SK-N-SH (cell line): Measurements from ENCODE around the gene SLC24A3. TPM values are rescaled to one million over a fixed set of nuclear protein-coding genes. Genes with fewer than 3 reads are reported as not detected.

Experiments used
- CTCF ChIA-PET: fragments of 300-600, 350-600 bp; formaldehyde crosslinking; extraction: SDS; loops from one replicate; lab custom pipeline; 2021; lab: Yijun Ruan, JAX
- POLR2A ChIA-PET: fragments of 350-600 bp; sonication (Branson Sonifier 250); formaldehyde crosslinking; extraction: SDS; loops from one replicate; lab custom pipeline; 2020; ENCODE audit warnings: antibody characterized with exemption, inconsistent platforms; lab: Yijun Ruan, JAX
- DNase-seq: peaks from one replicate; pipeline ENCODE4 v3.0.0; 2012
- H2AFZ ChIP-seq: fragments of 200-600 bp; sonication (generic); 2 replicates; pipeline ENCODE4 v1.8.1; 2016; ENCODE audit warnings: antibody characterized with exemption, mild to moderate bottlenecking, low read depth
- H3F3A ChIP-seq: fragments of 200-600 bp; sonication (generic); replicated peaks from 2 replicates; pipeline ENCODE3; 2016; ENCODE audit warnings: antibody characterized with exemption, mild to moderate bottlenecking; ENCODE audit not compliant: insufficient read depth
- H3K27ac ChIP-seq, 2 experiments: fragments of 200-500 bp in 1 of 2; fragments of 200-600 bp in 1 of 2; sonication (Bioruptor generic) in 1 of 2; sonication (generic), shearing (Covaris generic) in 1 of 2; 2 replicates each; pipeline versions ENCODE4 v1.5.1 to v1.6.1; 2014 to 2016; ENCODE audit warnings: low read depth in 2 of 2, inconsistent platforms in 1 of 2, low read length in 1 of 2, mild to moderate bottlenecking in 1 of 2, mixed read lengths in 1 of 2
- H3K27me3 ChIP-seq: fragments of 200-600 bp; sonication (generic), shearing (Covaris generic); 2 replicates; pipeline ENCODE4 v1.6.1; 2016; ENCODE audit warnings: mixed run types; ENCODE audit not compliant: insufficient read depth
- H3K36me3 ChIP-seq, 2 experiments: fragments of 200-500 bp in 1 of 2; fragments of 200-600 bp in 1 of 2; sonication (Bioruptor generic) in 1 of 2; sonication (generic) in 1 of 2; replicated peaks in 1 of 2; 2 replicates each; pipeline versions ENCODE3 to v1.5.1; 2014 to 2016; ENCODE audit warnings: low read length in 1 of 2, mild to moderate bottlenecking in 1 of 2; ENCODE audit not compliant: insufficient read depth in 2 of 2, control insufficient read depth in 1 of 2
- H3K4me1 ChIP-seq, 2 experiments: fragments of 200-500 bp in 1 of 2; fragments of 200-600 bp in 1 of 2; sonication (Bioruptor generic) in 1 of 2; sonication (generic), shearing (Covaris generic) in 1 of 2; 2 replicates each; pipeline versions ENCODE4 v1.5.1 to v1.6.1; 2014 to 2016; ENCODE audit warnings: low read depth in 1 of 2, low read length in 1 of 2, mixed run types in 1 of 2; ENCODE audit not compliant: insufficient read depth in 2 of 2, control insufficient read depth in 1 of 2
- H3K4me2 ChIP-seq: fragments of 200-600 bp; sonication (generic), shearing (Covaris generic); 2 replicates; pipeline ENCODE4 v1.6.1; 2017; ENCODE audit warnings: mixed run types
- H3K4me3 ChIP-seq, 2 experiments: fragments of 200-500 bp in 1 of 2; fragments of 200-600 bp in 1 of 2; sonication (Bioruptor generic) in 1 of 2; sonication (generic), shearing (Covaris generic) in 1 of 2; 2 replicates each; pipeline versions ENCODE4 v1.5.1 to v1.8.1; 2014 to 2016; ENCODE audit warnings: low read depth in 2 of 2, inconsistent platforms in 1 of 2, low read length in 1 of 2, mild to moderate bottlenecking in 1 of 2, mixed read lengths in 1 of 2, moderate library complexity in 1 of 2
- H3K79me2 ChIP-seq: fragments of 200-600 bp; sonication (generic); 2 replicates; pipeline ENCODE4 v1.8.1; 2017; ENCODE audit warnings: mild to moderate bottlenecking; ENCODE audit not compliant: insufficient read depth
- H3K9ac ChIP-seq: fragments of 200-600 bp; sonication (generic); 2 replicates; pipeline ENCODE4 v1.6.1; 2017; ENCODE audit warnings: mixed run types
- H3K9me2 ChIP-seq: fragments of 200-600 bp; sonication (generic); 2 replicates; pipeline ENCODE4 v1.6.1; 2017; ENCODE audit warnings: mixed run types
- H3K9me3 ChIP-seq: fragments of 200-600 bp; sonication (generic); 2 replicates; pipeline ENCODE4 v1.6.1; 2017; ENCODE audit warnings: mixed run types, mild to moderate bottlenecking, moderate library complexity
- H4K20me1 ChIP-seq: fragments of 200-600 bp; sonication (generic); 2 replicates; pipeline ENCODE4 v1.6.1; 2017; ENCODE audit warnings: mild to moderate bottlenecking, mixed run types; ENCODE audit not compliant: insufficient read depth
- CHD2 ChIP-seq: fragments of 150-350 bp; IDR thresholded peaks from 2 replicates; pipeline ENCODE4 v1.6.1; 2018; ENCODE audit warnings: low read length; ENCODE audit not compliant: partially characterized antibody
- CTCF ChIP-seq: fragments of 200-600 bp; sonication (generic); IDR thresholded peaks from 2 replicates; pipeline ENCODE4 v1.6.1; 2017; ENCODE audit warnings: antibody characterized with exemption, mild to moderate bottlenecking, moderate library complexity
- EP300 ChIP-seq, 2 experiments: IDR thresholded peaks; 2 replicates each; pipeline versions ENCODE4 v1.4.0 to v1.6.1; 2012; ENCODE audit warnings: borderline replicate concordance in 1 of 2, low read depth in 1 of 2, low read length in 1 of 2
- EZH2phosphoT487 ChIP-seq: fragments of 200-600 bp; sonication (generic); IDR thresholded peaks from 2 replicates; pipeline ENCODE4 v1.6.1; 2017; ENCODE audit warnings: low read depth, mixed run types, mild to moderate bottlenecking, antibody characterized with exemption, moderate library complexity, borderline replicate concordance
- FOXJ3 ChIP-seq: sonication (generic); formaldehyde crosslinking; IDR thresholded peaks from 2 replicates; pipeline ENCODE4 v1.5.1; 2020; ENCODE audit warnings: mild to moderate bottlenecking, missing genetic modification reagents
- FOXM1 ChIP-seq: IDR thresholded peaks from 2 replicates; pipeline ENCODE4 v1.4.0; 2012; ENCODE audit warnings: low read depth, mild to moderate bottlenecking
- GABPA ChIP-seq: IDR thresholded peaks from 2 replicates; pipeline ENCODE4 v1.4.0; 2012; ENCODE audit warnings: low read depth, mild to moderate bottlenecking
- MAX ChIP-seq: IDR thresholded peaks from 2 replicates; pipeline ENCODE4 v1.4.0; 2012; ENCODE audit warnings: low read depth
- MEF2A ChIP-seq: IDR thresholded peaks from 2 replicates; pipeline ENCODE4 v1.4.0; 2012; ENCODE audit warnings: low read depth, borderline replicate concordance
- MXI1 ChIP-seq: IDR thresholded peaks from 2 replicates; pipeline ENCODE4 v1.6.1; 2012; ENCODE audit warnings: mild to moderate bottlenecking, low read depth, low read length, improper control_type of control experiment
- POLR2AphosphoS5 ChIP-seq: IDR thresholded peaks from 2 replicates; pipeline ENCODE4 v1.6.1; 2012; ENCODE audit warnings: low read depth, low read length
- RCOR1 ChIP-seq: fragments of 150-350 bp; IDR thresholded peaks from 2 replicates; pipeline ENCODE4 v1.6.1; 2017; ENCODE audit warnings: antibody characterized with exemption, low read length
- RFX5 ChIP-seq: IDR thresholded peaks from 2 replicates; pipeline ENCODE4 v1.6.1; 2012; ENCODE audit warnings: mild to moderate bottlenecking, improper control_type of control experiment, low read length
- RXRA ChIP-seq: IDR thresholded peaks from 2 replicates; pipeline ENCODE4 v1.4.0; 2012; ENCODE audit warnings: low read depth, mild to moderate bottlenecking, borderline replicate concordance
- SIN3A ChIP-seq: IDR thresholded peaks from 2 replicates; pipeline ENCODE4 v1.6.1; 2012; ENCODE audit warnings: low read depth, mild to moderate bottlenecking, low read length, moderate library complexity, borderline replicate concordance
- SMC3 ChIP-seq: IDR thresholded peaks from 2 replicates; pipeline ENCODE4 v1.6.1; 2012; ENCODE audit warnings: low read depth, low read length, improper control_type of control experiment
- TCF12 ChIP-seq: IDR thresholded peaks from 2 replicates; pipeline ENCODE4 v1.4.0; 2012
- YY1 ChIP-seq: IDR thresholded peaks from 2 replicates; pipeline ENCODE4 v1.4.0; 2012; ENCODE audit warnings: low read depth, mild to moderate bottlenecking
- WGBS: methylation state at CpG from one replicate; pipeline ENCODE4 v1.1.6; 2017; ENCODE audit warnings: low lambda C conversion rate; 5-methylcytosine and 5-hydroxymethylcytosine counted together
- polyA plus RNA-seq, 3 experiments: library from polyadenylated mRNA; depleted of rRNA; stranded (reverse); fragments of >200 nt; gene quantifications; 2 replicates each; pipeline ENCODE4 v1.2.3, GENCODE V29; 2012
- TF ChIP-seq, protein P1 (sequence below): IDR thresholded peaks from 2 replicates; pipeline ENCODE4 v1.6.1; 2012; ENCODE audit warnings: mild to moderate bottlenecking, low read depth, low read length, moderate library complexity
- TF ChIP-seq, protein P2 (sequence below): fragments of 150-350 bp; IDR thresholded peaks from 2 replicates; pipeline ENCODE4 v1.6.1; 2017; ENCODE audit warnings: antibody characterized with exemption, low read length, low read depth, borderline replicate concordance
- TF ChIP-seq, protein P3 (sequence below): IDR thresholded peaks from 2 replicates; pipeline ENCODE4 v1.4.0; 2012; ENCODE audit warnings: low read depth, borderline replicate concordance

Gene SLC24A3
- polyA plus RNA-seq, 1 of the 3 experiments (the other 2 are of a cell fraction), result not detected

DNA sequence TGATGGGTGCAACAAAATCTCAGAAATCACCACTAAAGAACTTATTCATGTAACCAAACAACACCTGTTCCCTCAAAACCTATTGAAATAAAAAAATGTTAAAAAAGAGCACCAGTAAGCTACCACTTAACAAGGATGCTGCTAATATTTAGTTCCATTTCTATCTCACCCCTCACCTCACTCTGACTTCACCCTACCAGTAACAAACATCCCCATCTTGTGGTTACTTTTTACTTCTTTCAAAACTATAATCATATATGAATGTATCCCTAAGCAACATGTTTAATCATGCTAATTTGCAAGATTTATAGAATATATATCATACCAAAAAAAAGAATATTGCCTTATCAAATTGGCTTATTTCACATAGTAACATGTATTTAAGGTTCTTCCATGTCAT, 27.4 kb upstream of the SLC24A3 start:
- H3K9me3 ChIP-seq, result no peaks in the 10 kb centered on the region
- CTCF ChIA-PET, result no interaction called here
- no peaks in the 10 kb centered on the region for H3K9me2 ChIP-seq
- no peaks in the 10 kb centered on the region for H3K27me3 ChIP-seq
- no peak overlapping the region for H2AFZ ChIP-seq
- no peaks in the 10 kb centered on the region for H4K20me1 ChIP-seq
- no peak for DNase-seq
- no peaks in the 10 kb centered on the region for H3F3A ChIP-seq
- no peaks in the 10 kb centered on the region for H3K79me2 ChIP-seq
- H3K4me1 ChIP-seq, result no peaks in the 10 kb centered on the region
- POLR2A ChIA-PET, result no interaction called here
- H3K4me3 ChIP-seq, result no peak overlapping the region
- no peak overlapping the region for H3K27ac ChIP-seq
- H3K4me2 ChIP-seq, result no peak overlapping the region
- TF ChIP-seq TCF12 (no peak), CHD2 (no peak), YY1 (no peak), FOXM1 (no peak), SMC3 (no peak), FOXJ3 (CRISPR knock-in tag) (no peak), CTCF (no peak), POLR2AphosphoS5 (no peak)
- TF ChIP-seq, protein P1, sequence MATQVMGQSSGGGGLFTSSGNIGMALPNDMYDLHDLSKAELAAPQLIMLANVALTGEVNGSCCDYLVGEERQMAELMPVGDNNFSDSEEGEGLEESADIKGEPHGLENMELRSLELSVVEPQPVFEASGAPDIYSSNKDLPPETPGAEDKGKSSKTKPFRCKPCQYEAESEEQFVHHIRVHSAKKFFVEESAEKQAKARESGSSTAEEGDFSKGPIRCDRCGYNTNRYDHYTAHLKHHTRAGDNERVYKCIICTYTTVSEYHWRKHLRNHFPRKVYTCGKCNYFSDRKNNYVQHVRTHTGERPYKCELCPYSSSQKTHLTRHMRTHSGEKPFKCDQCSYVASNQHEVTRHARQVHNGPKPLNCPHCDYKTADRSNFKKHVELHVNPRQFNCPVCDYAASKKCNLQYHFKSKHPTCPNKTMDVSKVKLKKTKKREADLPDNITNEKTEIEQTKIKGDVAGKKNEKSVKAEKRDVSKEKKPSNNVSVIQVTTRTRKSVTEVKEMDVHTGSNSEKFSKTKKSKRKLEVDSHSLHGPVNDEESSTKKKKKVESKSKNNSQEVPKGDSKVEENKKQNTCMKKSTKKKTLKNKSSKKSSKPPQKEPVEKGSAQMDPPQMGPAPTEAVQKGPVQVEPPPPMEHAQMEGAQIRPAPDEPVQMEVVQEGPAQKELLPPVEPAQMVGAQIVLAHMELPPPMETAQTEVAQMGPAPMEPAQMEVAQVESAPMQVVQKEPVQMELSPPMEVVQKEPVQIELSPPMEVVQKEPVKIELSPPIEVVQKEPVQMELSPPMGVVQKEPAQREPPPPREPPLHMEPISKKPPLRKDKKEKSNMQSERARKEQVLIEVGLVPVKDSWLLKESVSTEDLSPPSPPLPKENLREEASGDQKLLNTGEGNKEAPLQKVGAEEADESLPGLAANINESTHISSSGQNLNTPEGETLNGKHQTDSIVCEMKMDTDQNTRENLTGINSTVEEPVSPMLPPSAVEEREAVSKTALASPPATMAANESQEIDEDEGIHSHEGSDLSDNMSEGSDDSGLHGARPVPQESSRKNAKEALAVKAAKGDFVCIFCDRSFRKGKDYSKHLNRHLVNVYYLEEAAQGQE, result no peak
- H3K9ac ChIP-seq, result no peak overlapping the region
- no peaks in the 10 kb centered on the region for H3K36me3 ChIP-seq

DNA sequence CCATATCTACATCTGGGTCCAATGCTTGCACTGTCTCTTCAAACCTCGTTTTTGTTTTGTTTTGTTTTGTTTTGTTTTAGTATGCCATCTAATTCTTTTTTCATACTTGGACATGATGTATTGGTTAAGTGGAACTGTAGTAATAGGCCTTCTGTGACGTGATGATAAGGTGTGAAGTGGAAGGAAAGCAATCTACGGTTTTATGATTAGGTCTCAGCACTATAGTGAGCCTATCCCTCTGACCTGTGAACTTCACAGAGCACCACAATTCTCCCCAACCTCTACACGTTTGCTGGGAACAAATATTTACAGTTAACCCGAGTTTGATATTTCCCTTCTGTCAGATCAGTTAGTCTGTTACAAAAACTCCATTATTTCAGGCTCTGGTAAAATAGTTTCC, 19.1 kb upstream of the SLC24A3 start:
- H3K9me2 ChIP-seq, result no peaks in the 10 kb centered on the region
- ChIA-PET POLR2A (no interaction called here), CTCF (no interaction called here)
- H3K9me3 ChIP-seq, result no peaks in the 10 kb centered on the region
- no peaks in the 10 kb centered on the region for H3K4me1 ChIP-seq
- H2AFZ ChIP-seq, result no peak overlapping the region
- H3K79me2 ChIP-seq, result no peaks in the 10 kb centered on the region
- no peak overlapping the region for H3K9ac ChIP-seq
- H3K4me2 ChIP-seq, result no peak overlapping the region
- H3K4me3 ChIP-seq, result no peak overlapping the region
- no peaks in the 10 kb centered on the region for H3F3A ChIP-seq
- no peak overlapping the region for H3K27ac ChIP-seq
- no peak for TF ChIP-seq MEF2A
- TF ChIP-seq EZH2phosphoT487, result no peak
- TF ChIP-seq MAX, result no peak
- no peak for TF ChIP-seq SIN3A
- TF ChIP-seq CHD2, result no peak
- no peak for TF ChIP-seq FOXM1
- TF ChIP-seq RCOR1, result no peak
- TF ChIP-seq YY1, result no peak
- TF ChIP-seq, protein P2, sequence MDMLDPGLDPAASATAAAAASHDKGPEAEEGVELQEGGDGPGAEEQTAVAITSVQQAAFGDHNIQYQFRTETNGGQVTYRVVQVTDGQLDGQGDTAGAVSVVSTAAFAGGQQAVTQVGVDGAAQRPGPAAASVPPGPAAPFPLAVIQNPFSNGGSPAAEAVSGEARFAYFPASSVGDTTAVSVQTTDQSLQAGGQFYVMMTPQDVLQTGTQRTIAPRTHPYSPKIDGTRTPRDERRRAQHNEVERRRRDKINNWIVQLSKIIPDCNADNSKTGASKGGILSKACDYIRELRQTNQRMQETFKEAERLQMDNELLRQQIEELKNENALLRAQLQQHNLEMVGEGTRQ, result no peak
- no peak for TF ChIP-seq TCF12
- no peak for TF ChIP-seq GABPA
- no peak for TF ChIP-seq SMC3
- no peak for TF ChIP-seq EP300 (IDR thresholded peaks at IDR 0.05; ENCODE audit: borderline replicate concordance in 1 of 2, low read depth in 1 of 2, low read length in 1 of 2)
- no peak for TF ChIP-seq MXI1
- TF ChIP-seq RXRA, result no peak
- TF ChIP-seq RFX5, result no peak
- TF ChIP-seq, protein P3, sequence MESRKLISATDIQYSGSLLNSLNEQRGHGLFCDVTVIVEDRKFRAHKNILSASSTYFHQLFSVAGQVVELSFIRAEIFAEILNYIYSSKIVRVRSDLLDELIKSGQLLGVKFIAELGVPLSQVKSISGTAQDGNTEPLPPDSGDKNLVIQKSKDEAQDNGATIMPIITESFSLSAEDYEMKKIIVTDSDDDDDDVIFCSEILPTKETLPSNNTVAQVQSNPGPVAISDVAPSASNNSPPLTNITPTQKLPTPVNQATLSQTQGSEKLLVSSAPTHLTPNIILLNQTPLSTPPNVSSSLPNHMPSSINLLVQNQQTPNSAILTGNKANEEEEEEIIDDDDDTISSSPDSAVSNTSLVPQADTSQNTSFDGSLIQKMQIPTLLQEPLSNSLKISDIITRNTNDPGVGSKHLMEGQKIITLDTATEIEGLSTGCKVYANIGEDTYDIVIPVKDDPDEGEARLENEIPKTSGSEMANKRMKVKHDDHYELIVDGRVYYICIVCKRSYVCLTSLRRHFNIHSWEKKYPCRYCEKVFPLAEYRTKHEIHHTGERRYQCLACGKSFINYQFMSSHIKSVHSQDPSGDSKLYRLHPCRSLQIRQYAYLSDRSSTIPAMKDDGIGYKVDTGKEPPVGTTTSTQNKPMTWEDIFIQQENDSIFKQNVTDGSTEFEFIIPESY, result no peak
- TF ChIP-seq, all 33 proteins: peak for 0
- WGBS, result under 1% methylated on average over 5 of the region's 5 CpGs
- Histone ChIP-seq H4K20me1 (no peaks in the 10 kb centered on the region), H3K27me3 (no peaks in the 10 kb centered on the region), H3K36me3 (no peaks in the 10 kb centered on the region)
- DNase-seq, result no peak
